ENCODE results near the gene CACNA1E.

DNA sequence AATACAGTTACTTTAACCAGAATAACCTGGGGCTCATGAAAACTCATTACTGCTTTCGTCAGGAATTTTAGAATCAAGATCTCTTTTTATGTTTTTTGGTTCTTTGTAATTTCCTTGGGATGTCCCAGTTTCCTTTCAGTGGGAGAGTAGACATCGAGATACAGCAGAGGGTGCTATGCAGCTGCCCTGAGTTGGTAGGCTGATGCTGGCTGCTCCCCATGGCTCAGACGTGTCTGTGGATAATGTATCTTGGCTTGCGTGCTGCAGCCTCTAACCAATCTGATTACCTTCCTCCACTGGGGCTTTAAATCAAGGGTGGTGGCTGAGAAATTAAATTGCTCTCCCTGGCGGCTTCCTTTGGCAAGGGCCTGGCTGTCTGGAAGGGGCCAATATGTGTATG is 253.7 kb downstream of the CACNA1E start:
- TF ChIP-seq CTCF (IDR thresholded peaks at IDR 0.05 in 4 of 5, conservative IDR thresholded peaks at IDR 0.05 in 1 of 5), result no peak
- TF ChIP-seq POLR2A (IDR thresholded peaks at IDR 0.05), result no peak

All from gastrocnemius medialis (tissue), 4 donors.